Measurements from ENCODE around the gene ESCO1. TPM values are rescaled to one million over a fixed set of nuclear protein-coding genes. Genes with fewer than 3 reads are reported as not detected.
"Not testable (repeated sequence)": the region's sequence is repeated elsewhere in the genome, so short reads cannot be mapped to it uniquely, and the experiment has no call there.

ESCO1 gene
- total RNA-seq, 4 donors from 2014 or later = 13.3 to 35.7 (median 22.9) TPM

GRCh38 chr18:21597620-21598019, 2.9 kb downstream of the ESCO1 start:
- peaks cover 0 to 9% of the 10 kb centered on the region in 2 donors for H3K4me1 ChIP-seq
- no peak overlapping the region for H3K4me3 ChIP-seq
- no peak for DNase-seq
- H3K27me3 ChIP-seq = no peaks in the 10 kb centered on the region
- TF ChIP-seq CTCF (IDR thresholded peaks at IDR 0.05) (no peak), POLR2A (IDR thresholded peaks at IDR 0.05) (no peak)
- intact Hi-C loops (cut with DNase I; ENCODE audit: low total_unique reads) = no loop called here
- H3K27ac ChIP-seq = no peak overlapping the region
- no peaks in the 10 kb centered on the region for H3K9me3 ChIP-seq
- no peaks in the 10 kb centered on the region for H3K36me3 ChIP-seq

- intact Hi-C loops (cut with DNase I; ENCODE audit: low total_unique reads) = no loop called here
- Histone ChIP-seq H3K4me1 (peaks cover 0 to 3% of the 10 kb centered on the region in 2 donors), H3K36me3 (no peaks in the 10 kb centered on the region), H3K9me3 (no peaks in the 10 kb centered on the region), H3K4me3 (no peak overlapping the region), H3K27ac (no peak overlapping the region), H3K27me3 (no peaks in the 10 kb centered on the region)
- TF ChIP-seq CTCF (IDR thresholded peaks at IDR 0.05) = no peak
- TF ChIP-seq POLR2A (IDR thresholded peaks at IDR 0.05) = no peak
- no peak for DNase-seq
These were observed 6.8 kb downstream of the ESCO1 start for GRCh38 chr18:21593540-21594257.

GRCh38 chr18:21592361-21592760, 8.1 kb downstream of the ESCO1 start:
- H3K9me3 ChIP-seq; H3K4me1 ChIP-seq; H3K27me3 ChIP-seq; H3K27ac ChIP-seq; DNase-seq; intact Hi-C loops (cut with DNase I; ENCODE audit: low total_unique reads); H3K4me3 ChIP-seq; H3K36me3 ChIP-seq: not testable (repeated sequence)

- H3K27me3 ChIP-seq = no peaks in the 10 kb centered on the region
- intact Hi-C loops (cut with DNase I; ENCODE audit: low total_unique reads) = no loop called here
- no peak overlapping the region for H3K4me3 ChIP-seq
- TF ChIP-seq CTCF (IDR thresholded peaks at IDR 0.05) (no peak), POLR2A (IDR thresholded peaks at IDR 0.05) (no peak)
- no peak for DNase-seq
- no peaks in the 10 kb centered on the region for H3K36me3 ChIP-seq
- H3K27ac ChIP-seq = no peak overlapping the region
- no peaks in the 10 kb centered on the region for H3K9me3 ChIP-seq
- no peaks in the 10 kb centered on the region for H3K4me1 ChIP-seq
These were observed 16.1 kb downstream of the ESCO1 start for GRCh38 chr18:21584391-21584790.

- intact Hi-C loops (cut with DNase I; ENCODE audit: low total_unique reads) = no loop called here
- H3K27me3 ChIP-seq = no peaks in the 10 kb centered on the region
- no peak overlapping the region for H3K4me3 ChIP-seq
- H3K36me3 ChIP-seq = no peaks in the 10 kb centered on the region
- no peaks in the 10 kb centered on the region for H3K4me1 ChIP-seq
- H3K9me3 ChIP-seq = no peaks in the 10 kb centered on the region
- TF ChIP-seq POLR2A (IDR thresholded peaks at IDR 0.05) (no peak), CTCF (IDR thresholded peaks at IDR 0.05) (no peak)
- H3K27ac ChIP-seq = no peak overlapping the region
- no peak for DNase-seq
These were observed 24.8 kb downstream of the ESCO1 start for GRCh38 chr18:21575656-21576055.

GRCh38 chr18:21571772-21572171, 28.7 kb downstream of the ESCO1 start:
- intact Hi-C loops (cut with DNase I; ENCODE audit: low total_unique reads) = no loop called here
- no peak for DNase-seq
- no peaks in the 10 kb centered on the region for H3K36me3 ChIP-seq
- TF ChIP-seq CTCF (IDR thresholded peaks at IDR 0.05) = no peak
- TF ChIP-seq POLR2A (IDR thresholded peaks at IDR 0.05) = no peak
- no peak overlapping the region for H3K27ac ChIP-seq
- H3K9me3 ChIP-seq = no peaks in the 10 kb centered on the region
- no peak overlapping the region for H3K4me3 ChIP-seq
- no peaks in the 10 kb centered on the region for H3K4me1 ChIP-seq
- no peaks in the 10 kb centered on the region for H3K27me3 ChIP-seq

All from uterus (tissue), 4 donors.